GM19025 (cell line): Measurements from ENCODE around the gene BCORL1.

Experiments
- ATAC-seq: cut with Tn5 transposase; IDR thresholded peaks from one replicate; pipeline ENCODE4 v1.9.1; 2021; ENCODE audit warnings: mild to moderate bottlenecking, low read depth, moderate library complexity; ENCODE audit not compliant: unreplicated experiment

Gene BCORL1

DNA sequence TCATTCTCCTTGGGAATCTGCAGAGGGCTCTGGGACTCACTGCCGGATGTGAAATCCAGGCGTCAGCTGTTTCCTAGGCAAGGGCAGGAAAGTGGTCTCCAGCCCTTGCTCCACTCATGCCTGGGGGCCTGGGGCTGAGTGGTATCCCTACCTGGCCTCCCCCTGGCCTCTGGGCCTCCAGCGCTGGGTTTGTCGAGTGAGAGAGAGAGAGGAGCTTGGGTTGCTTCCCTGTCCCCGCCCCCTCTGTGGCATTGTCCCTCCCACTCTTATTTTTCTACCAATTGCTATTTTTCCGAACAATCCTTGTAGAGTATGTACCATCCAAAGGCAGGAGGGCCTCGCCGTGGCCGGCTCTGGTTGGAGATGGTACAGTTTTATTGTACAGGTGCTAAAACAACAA, 74.8 kb downstream of the BCORL1 start:
- ATAC-seq = no peak

DNA sequence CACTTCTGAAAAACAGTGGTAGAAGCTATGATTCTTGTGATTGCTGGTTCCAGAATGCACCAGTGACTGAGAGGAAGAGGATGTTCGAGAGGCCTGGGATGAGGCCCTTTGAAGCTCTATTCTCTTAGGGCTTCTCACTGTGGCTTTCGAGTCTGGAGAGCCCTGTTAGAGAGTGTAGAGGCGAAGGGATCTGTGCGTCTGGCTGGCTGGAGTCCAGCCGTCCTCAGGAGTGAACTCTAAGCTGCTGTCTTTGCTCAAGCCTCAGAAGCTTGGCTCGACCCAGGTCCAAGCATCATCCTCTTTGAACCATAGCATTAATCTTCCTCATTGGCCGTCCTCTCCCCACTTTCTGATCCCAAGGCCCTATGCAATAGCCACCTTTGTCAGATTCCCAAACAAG, 76.2 kb downstream of the BCORL1 start:
- no peak for ATAC-seq

DNA sequence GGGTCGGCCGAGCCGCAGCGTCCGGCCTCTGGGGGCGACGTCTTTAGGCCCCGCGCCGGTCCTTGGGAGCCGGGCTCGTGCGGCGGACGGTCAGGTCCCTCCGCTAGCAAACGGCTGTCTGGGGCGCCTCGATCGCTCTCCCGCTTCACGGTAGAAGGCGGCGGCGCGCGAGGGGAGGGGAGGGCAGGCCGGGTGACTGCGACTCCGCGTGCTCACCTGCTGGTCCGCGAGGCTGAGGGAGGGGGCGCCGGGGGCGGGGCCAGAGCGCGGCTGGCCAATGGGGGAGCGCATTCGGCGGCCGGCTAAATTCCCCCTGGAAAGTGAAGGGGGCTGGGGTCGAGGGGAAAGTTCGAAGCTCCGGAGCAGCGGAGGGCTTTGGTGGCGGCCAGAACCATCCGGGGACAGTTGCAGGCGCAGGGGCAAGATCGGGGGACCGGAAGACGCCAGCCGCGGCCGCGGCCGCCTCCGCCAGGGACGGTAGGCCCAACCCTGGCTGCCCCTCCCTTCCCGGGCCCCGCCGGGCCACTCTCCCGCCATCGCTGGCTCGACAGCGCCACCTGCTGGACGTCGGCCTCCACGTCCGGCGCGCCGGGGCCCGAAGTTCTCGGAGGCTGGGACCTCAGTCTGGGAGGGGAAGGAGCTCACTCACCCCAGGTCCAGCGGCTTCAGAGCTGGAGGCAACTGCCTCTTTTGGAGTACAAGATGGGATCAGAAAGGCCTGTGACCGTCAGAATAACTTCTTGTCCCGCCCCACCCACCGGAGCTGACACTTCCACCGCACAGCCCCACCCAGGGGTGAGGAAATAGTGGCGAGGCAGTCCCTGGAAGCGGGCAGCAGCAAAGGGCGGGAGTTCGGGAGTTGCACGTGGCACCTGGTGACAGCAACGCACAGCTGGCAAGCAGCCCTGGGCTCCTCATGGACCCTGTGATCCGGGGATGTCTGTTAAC, 78.0 kb downstream of the BCORL1 start:
- ATAC-seq = peak; percentile 91

DNA sequence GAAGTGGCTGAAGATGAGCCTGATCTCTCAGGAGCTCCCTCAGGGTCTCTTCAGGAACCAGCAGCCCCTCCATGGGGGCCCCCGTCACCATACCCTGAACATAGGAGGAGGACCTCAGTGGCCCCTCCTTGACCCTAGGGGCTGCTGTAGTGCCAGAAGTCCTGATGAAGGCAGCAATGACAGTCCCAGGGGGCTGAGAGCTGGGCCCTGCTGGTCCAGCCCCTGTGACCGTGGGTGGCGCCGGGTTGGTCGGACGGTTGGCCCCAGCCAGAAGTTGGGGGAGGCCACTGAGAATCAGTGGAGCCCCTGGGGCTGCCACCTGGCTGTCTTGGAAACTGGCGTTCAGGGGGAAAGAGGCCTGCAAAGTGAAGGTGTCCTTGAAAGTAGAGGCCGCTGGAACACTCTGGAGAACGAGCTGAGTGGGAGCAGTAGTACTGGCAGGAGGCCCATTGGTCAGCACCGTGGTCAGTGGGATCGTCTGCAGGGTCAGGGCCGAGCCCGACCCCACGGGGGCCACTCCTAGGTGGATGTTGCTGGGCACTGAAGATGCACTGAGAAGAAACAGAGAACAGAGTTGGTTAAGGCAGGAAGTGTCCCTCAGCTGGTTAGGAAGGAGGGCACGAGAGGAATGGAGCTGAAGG, 84.7 kb downstream of the BCORL1 start:
- no peak for ATAC-seq

DNA sequence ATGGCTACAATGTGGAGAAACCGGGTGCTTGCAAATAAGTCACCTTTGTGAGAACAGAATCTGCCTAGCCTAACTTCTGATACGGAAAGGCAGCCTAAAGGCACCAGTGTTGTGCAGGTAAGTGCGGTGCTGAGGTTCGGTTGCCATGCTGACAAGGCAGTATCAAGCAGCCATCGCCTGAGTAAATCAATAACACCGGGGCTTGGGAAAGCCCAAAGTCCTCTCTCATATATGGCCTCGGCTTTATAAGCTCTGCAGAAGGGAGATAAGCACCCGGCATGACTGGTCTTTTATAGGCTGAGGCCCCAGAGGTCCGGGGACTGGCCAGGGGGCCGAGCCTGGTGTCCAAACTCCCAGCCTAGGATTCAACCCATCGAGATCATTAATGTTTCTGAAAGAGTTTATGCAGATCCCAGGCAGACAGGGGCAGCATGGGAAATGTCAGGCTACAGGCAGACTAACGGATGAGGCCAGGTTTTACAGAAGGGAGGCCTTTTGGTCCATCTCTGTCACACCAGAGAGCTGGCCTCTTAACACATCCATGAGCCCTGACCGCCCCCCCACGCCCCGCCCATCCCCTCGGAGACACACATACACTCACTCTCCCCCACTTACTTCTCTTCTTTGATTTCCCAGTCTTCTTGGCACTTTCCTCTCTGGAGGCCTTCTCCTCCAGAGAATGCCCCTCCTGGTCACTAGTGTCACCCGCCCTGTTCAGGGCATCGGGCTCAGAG, 89.3 kb downstream of the BCORL1 start:
- ATAC-seq = no peak

DNA sequence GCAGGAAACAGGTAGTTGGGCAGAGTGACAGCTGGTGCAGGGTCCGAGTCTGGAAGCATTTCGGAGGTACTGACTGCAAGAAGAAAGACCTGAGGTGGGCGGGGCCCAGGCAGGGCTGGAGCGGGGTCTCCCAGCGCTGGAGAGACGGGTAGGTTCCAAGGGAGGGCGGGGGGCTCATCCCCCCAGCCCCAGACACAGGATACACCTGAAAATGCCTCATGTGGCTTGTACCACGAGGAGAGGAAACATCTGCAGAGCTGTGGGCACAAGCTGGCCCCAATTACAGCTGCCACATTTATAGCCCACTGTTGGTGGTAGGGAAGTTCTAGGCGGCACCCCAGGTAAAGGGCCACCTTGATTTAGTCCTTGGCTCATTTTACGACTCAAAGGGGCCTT, 89.9 kb downstream of the BCORL1 start:
- ATAC-seq = no peak

DNA sequence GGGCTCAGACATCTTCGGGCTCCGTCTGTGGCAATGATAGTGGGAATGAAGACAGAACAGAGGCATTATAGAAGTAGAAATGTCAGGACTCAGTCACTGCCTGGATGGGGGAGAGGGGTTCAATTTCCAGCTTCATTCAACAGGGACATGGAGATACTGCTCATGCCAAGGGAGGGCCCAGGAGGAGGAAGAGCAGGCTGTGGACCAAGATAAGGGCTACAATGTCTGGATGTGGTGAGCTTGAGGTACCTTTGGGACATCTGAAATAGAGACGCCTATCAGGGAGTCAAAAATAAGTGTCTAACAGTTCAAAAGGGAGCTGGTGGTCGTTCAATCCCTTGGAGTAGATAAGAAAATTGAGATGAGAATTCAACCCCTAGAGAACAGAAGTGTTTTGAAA, 93.3 kb downstream of the BCORL1 start:
- no peak for ATAC-seq

DNA sequence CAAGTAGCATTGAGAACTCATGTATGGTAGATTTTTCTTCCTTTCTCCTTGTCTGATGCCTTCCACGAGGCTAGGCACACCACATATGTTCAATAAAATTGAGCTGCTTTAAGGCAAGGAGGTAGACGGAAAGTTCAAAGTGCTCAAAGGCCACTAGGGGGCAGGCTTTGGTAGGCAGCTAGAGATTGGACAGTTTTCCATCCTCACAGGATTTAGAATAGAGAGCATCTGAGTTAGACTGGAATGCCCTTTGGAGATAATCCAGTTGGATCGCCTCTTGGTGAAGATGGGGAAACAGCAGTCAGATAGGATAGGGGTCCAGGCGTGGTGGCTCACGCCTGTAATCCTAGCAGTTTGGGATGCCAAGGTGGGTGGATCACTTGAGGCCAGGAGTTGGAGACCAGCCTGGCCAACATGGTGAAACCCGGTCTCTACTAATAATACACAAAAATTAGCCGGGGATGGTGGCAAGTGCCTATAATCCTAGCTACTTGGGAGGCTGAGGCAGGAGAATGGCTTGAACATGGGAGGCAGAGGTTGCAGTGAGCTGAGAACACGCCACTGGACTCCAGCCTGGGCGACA, 97.5 kb downstream of the BCORL1 start:
- no peak for ATAC-seq

DNA sequence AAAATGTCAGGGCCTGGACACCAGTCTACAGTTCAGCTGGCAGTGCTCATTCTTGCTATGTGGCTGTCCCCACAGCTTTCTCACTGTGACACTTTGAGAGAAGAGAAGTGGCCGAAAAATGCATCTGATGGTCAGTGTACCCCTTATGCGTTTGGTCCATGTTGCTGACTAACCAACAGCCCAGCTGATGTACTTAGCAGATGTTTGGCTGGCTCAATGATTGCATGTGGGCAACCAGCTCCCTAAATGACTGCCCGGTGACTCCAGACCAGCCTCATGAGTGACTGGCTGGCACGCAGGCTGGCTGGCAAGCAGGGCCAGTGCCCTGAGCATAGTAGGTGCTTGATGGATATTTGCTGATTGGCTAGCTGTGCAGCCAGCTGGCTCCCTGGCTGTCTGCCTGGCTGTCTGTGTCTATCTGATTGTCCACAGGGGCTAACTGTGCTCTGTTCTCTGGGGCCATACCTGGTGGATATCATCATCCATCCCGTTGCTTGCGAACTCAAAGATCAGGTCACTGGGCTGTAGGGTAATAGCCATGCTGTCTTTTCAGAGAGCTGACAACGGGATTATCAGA, 98.4 kb downstream of the BCORL1 start:
- no peak for ATAC-seq

DNA sequence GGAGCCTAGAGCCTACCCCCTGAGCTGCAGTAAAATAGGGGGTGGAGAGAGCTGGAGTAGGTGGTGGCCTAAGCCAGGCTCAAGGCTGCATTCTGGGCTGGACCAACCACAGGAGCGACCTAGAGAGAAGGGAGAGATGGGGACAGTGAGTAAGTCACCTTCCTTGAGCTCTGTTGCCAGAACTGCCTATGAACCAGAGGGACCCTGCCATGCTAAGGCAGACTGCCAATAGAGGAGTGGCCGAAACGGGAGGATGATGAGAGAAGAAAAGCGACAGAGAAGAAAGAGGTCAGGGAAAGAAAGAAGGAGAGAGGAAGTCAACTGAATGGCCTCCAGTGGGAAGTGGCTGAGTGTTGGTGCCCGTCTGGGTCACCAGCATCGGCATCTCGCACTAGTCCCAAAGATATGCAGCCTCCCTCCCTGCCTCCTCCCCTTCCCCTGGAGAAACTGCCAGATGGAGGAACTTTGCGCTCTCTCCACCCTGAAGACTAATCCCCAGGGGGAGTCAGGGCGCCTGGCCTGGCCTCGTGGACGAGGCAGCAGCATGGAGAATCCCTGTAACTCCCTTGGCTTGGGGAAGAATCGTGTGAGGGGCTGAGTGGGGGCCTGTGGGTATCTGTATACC, 99.1 kb downstream of the BCORL1 start:
- ATAC-seq = no peak

DNA sequence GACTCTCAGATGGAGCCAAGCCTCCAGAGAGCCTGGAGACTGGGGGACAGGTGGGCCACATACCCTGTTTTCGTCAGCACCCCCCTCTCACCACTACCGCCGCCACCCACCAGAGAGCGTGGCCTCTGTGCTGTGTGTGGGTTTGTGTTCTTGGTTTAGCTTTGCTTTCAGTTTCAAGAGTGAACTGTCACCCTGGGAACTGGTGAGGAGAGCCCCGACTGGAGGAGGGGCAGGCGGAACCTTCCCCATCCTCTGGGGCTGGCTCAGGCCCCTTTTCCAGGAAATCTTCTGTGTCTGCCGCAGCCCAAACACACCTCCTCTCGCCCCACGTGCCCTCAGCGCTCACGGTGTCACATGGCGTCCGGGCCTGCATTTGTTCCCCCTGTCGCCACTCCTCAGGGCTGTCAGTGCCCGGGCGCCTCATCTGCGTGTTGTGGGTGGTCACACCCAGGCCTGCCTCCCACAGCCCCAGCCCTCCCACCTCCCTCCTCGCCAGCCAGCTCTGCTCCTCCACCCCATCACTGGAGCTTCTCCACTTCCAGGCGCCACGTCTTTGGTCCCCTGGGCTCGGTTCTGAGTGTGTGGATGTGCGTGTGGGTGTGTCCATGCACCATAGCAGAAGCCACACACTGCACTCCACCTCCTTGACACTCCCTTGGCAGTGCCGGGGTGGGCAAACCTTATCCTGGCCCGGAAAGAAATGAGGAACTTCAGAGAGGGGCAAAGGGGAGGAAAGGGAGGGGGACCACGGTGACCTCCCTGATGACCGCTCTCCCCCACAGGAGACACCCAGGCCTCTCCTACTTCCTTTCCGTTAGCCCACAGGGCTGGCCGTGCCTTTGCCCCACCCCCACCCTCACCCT, 100.0 kb downstream of the BCORL1 start:
- peak; percentile 50 for ATAC-seq

DNA sequence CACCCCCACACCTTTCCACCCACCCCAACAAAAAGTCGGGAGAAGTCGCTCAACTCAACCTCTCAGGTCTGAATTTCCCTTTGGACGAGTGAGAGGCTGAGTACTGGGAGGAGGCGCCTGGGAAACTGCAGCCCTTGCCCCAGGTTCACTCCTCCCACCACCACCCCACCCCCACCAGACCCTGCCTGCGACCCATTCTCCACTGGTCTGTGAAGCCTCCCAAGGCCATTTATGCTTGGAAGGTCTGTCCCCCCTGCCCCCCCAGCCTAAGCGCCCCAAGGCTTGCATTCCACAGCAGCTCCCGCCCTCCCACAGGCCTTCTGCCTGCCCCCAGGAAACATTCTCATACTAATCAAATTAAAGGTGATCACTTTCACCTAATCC, 100.7 kb downstream of the BCORL1 start:
- ATAC-seq = no peak

DNA sequence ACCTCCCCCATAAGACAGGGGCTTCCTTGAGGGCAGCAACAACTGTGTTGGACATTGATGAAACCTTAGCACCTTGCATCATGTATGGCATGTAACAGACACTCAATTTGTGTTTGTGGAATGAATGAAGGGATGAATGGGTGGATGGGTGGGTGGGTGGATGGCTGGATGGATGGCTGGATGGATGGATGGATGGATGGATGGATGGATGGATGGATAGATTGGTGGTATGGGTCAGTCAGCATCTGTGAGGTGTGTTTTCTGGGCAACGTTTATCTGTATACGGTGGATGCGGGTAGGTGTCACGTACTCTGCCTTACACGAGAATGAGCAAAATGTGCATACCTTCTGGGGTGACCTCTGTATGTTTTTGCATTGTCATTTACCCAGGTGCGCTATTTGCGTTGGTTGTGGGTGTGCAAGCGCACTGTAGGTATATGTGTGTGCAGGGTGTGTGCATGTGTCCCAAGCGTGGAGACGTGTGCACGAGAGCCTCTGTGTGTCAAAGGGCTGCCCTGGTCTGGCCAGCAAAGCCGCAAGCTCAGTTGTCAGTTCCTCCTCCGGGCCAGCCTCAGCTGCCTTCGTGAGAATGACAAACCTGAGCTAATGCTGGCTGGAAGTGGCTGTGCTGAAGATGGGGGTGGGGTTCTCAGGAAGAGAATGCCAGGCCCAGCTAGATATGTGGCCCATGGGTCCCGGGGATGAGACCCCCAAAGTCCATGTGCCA, 101.4 kb downstream of the BCORL1 start:
- ATAC-seq = peak; percentile 15

DNA sequence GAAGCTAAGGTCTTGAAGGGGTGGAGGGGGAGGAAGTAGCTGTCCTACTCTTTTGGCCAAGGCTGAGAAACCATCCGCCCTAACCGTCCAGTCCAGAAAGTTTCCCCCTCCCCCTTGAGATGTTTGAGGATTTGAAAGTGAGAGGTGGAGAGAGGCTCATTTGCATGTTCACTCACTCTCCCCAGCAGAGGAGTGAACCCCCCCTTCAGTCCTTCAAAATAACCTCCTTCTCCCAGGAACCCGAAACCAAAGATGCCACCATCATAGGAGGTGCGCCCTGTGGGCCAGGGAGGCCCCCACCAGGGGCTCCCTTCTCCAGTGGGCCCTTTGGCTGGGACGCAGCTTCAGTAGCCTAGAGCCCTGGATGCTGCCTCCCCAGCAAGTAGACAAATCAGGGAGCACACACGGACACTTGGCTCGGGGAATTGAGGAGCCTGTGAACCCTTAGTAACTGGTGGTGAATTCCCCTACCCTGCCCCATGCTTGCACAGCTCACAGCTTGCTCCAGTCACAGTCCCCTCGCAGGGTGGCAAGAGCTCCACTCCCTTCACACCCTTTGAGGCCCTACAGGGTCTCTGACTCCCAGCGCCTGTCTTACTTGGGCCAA, 102.3 kb downstream of the BCORL1 start:
- ATAC-seq = peak; percentile 31

DNA sequence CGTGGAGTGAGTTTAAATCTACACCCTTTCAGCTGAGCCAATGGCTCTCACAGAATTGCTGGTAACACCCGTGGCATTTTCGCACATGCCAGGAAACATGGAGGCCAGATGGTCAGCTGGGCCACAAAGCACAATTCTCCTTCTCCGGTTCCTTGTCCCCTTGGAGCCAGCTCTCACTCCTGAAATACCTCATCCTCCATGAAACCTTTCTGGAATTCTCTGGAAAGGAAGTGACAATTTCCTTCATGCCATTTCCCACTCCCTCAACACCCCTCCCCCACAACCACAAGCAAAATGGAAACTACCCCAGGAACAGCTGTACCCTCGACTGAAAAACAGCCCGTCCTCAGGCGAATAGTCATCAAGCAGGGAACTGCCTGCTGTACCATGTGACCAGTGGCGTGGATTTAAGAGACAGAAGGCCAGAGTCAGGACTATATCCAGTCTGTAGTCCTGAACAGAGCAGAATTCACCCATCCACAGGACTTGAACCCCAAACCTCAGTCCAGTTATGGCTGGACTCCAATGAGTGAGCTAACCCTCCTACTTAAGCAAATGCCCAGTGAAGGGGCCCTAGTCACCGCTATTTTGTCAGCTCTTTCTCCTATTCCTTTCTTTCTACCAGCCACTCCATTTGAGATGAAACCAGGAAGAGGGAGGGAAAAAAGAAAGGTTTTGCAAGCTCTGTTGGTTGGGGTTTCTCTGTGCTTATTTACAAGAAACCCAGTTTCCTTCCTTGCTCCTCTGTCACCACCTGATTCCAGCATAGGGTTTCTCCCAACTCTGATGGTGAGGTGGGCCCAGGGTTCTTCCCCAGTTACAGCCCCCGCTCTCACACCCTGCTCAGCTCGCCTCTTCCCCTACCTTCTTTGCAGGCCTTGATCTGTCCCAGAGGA, 103.4 kb downstream of the BCORL1 start:
- ATAC-seq = no peak

DNA sequence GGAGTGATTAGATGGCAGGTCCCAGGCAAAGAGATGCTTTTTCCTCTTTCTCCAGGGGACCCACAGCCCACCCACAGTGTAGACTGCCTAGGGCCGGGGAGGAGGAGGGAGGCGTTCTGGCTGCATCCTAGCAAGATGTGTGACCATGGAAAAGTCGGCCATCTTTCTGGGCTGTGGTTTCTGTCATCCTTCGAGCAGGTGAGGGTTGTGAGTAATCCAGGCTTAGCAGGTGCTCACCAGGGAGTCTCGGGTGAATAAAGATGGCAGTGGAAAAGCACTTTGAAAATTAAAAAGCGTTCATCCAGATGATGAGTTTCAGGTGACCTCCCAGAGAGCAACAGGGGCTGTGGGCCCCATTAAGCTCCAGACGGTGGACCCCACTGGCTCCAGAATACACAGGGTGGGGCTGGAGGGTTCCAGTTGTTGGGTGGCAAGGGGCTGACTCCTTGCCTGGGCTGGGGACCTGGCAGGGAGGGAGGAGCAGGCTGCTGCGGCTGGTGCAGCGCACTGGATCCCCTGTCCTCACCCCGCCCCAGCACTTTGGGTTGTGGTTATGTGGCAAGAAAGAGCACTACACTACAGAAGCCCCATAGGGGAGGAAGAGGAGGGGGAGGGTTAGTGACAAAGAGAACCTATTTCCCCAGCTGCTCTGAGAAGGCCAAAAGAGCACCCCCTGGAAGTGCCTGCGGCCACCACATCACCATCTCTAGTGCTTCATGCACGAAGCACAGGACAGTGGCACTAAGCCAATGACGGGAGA, 104.2 kb downstream of the BCORL1 start:
- peak; percentile 36 for ATAC-seq
